ENCODE results near the gene CFAP54. TPM values are rescaled to one million over a fixed set of nuclear protein-coding genes. Genes with fewer than 3 reads are reported as not detected.
A peak's percentile ranks its signal among the peaks of the same experiment; 100 is the strongest.

CFAP54 gene
- total RNA-seq, 6 experiments from 2014 or later = 0.40 to 0.66 (median 0.56) TPM

DNA sequence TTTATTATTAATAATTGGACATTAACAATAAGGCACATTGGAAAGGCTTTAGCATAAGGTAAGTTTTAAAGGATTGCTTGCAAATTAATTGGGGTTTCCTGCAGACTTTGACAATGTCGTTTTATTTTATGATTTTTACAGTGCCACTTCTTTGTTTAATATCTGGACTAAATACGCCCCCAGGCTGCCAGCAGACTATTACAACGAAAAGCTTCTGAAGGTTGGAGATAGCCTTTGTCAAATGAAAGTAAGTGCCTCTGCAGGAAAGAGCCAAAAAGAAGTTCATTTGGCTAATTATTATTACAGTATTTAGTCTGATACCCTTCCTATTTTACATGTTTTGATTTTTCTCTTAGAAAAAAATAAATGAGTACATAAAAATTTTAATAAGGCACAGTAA, 11.3 kb downstream of the CFAP54 start:
- no peaks in the 10 kb centered on the region for H3K36me3 Mint-ChIP-seq (ENCODE audit: low read depth)
- 0 out of 2 replicates have a peak overlapping the region, but pooled peaks have one; percentile 41 for H3K4me3 Mint-ChIP-seq
- DNase-seq = peak; percentile 21
- H3K27ac Mint-ChIP-seq = peak overlapping the region; percentile 90
- no peaks in the 10 kb centered on the region for H3K27me3 Mint-ChIP-seq (ENCODE audit: insufficient read depth)
- H3K9me3 Mint-ChIP-seq = no peaks in the 10 kb centered on the region
- H3K4me1 Mint-ChIP-seq (ENCODE audit: low read depth) = peaks cover 44% of the 10 kb centered on the region
- TF ChIP-seq CTCF (IDR thresholded peaks at IDR 0.05) = peak; percentile 60; the same call in 1 of the 2 replicates

DNA sequence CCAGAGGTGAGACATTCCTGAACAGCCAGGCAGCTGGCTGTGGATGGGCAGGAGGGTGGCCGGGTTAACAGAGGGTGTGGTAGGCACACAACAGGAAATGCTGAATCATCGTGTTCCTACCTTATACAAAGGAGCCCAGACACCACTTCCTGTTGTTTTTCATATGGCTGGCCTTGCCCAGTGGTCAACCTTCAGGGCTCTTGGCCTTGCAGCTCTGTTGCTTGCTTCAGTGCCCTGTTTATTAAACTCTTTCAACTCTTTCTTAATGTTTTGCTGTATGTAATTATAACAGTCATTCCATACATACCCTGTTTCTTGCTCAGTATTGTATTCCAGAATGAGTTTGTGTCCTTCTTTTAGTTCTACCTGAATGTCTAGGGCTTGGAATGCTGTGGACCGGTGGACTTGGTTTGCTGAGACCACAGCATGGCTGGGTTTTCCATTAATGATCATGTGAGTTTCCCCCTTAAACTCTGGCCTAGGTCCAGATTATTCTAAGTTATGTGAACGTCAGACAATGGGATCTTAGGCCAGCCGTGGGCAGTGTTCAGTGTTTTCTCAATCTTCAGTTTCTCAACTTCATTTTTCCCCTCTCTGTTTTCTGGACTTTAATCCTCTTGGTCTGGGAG, 11.9 kb downstream of the CFAP54 start:
- DNase-seq = peak; percentile 30
- Mint-ChIP-seq H3K4me1 (ENCODE audit: low read depth) (peaks cover 44% of the 10 kb centered on the region), H3K27me3 (ENCODE audit: insufficient read depth) (no peaks in the 10 kb centered on the region), H3K27ac (peak overlapping the region; percentile 90), H3K9me3 (no peaks in the 10 kb centered on the region), H3K36me3 (ENCODE audit: low read depth) (no peaks in the 10 kb centered on the region), H3K4me3 (peak overlapping the region; percentile 41)
- TF ChIP-seq CTCF (IDR thresholded peaks at IDR 0.05) = no peak

DNA sequence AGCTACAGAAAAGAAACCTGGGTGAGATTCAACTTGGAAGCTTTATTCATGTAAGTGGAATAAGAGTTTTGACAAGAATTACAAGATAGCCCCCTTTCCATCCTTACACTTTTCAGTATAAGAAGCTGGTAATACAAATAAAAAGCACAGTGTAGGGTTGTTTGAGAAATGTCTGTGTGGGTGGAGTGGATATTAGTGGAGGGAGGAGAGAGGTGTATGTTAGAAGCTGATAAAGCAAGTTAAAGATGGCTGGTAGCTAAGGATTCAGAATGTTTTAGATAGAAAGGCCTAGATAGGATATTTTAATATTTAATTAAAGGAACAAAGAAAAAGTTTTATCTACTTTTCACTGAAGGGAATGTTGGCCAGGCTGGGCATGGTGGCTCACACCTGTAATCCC, 12.5 kb downstream of the CFAP54 start:
- Mint-ChIP-seq H3K27me3 (ENCODE audit: insufficient read depth) (no peaks in the 10 kb centered on the region), H3K9me3 (no peaks in the 10 kb centered on the region), H3K27ac (peak overlapping the region; percentile 90), H3K4me1 (ENCODE audit: low read depth) (peaks cover 44% of the 10 kb centered on the region), H3K4me3 (no peak overlapping the region; the same call in 1 of the 2 replicates), H3K36me3 (ENCODE audit: low read depth) (no peaks in the 10 kb centered on the region)
- TF ChIP-seq CTCF (IDR thresholded peaks at IDR 0.05) = no peak
- DNase-seq = no peak

DNA sequence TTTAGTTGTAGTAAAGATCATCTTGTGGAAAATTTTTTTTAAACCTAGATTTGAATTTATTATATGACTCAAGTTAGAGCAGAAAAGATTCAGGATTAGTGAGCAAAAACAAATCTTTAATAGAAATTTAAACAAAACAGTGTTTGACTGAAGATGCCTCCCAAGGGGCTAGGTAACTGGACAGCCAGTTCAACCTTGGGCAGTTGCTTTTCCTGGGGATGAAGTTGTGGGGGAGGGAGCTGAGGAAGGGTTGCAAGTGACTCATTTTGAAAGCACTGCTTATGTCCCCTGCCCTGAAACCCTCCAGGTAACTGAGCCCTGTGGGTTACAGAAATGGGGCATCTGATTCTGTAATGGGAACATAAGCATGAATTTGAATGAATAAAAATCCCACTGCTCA, 13.1 kb downstream of the CFAP54 start:
- H3K4me1 Mint-ChIP-seq (ENCODE audit: low read depth) = peaks cover 44% of the 10 kb centered on the region
- DNase-seq = no peak
- H3K9me3 Mint-ChIP-seq = no peaks in the 10 kb centered on the region
- H3K27me3 Mint-ChIP-seq (ENCODE audit: insufficient read depth) = no peaks in the 10 kb centered on the region
- H3K4me3 Mint-ChIP-seq = no peak overlapping the region
- no peak overlapping the region; the same call in 1 of the 2 replicates for H3K27ac Mint-ChIP-seq
- no peaks in the 10 kb centered on the region for H3K36me3 Mint-ChIP-seq (ENCODE audit: low read depth)
- no peak for TF ChIP-seq CTCF (IDR thresholded peaks at IDR 0.05)

DNA sequence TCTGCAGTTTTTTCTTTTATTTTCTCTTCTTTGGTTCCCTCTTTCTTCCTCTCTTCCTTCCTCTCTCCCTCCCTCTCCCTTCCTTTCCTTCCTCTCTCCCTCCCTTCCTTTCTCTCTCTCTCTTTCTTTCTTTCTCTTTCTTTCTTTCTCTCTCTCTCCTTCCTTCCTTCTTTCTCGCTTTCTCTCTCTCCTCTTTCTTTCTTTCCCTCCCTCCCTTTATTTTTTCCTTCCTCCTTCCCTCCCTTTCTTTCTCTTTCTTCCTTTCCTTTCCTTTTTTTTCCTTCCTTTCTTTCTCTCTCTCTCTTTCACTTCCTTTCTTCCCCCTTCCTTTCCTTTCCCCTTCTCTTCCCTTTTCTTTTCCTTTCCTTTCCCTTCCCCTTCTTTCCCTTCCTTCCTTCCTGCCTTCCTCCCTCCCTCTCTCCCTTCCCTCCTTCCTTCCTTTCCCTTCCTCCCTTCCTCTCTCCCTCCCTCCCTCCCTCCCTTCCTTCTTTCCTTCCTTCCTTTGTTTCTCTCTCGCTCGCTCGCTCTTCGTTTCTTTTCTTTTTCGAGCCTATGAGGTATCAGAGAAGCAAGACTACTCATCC, 13.7 kb downstream of the CFAP54 start:
- Mint-ChIP-seq H3K27ac (peak overlapping the region; percentile 31; the same call in 1 of the 2 replicates), H3K36me3 (ENCODE audit: low read depth) (no peaks in the 10 kb centered on the region), H3K4me3 (no peak overlapping the region), H3K27me3 (ENCODE audit: insufficient read depth) (no peaks in the 10 kb centered on the region), H3K4me1 (ENCODE audit: low read depth) (peaks cover 44% of the 10 kb centered on the region), H3K9me3 (no peaks in the 10 kb centered on the region)
- no peak for TF ChIP-seq CTCF (IDR thresholded peaks at IDR 0.05)
- no peak for DNase-seq
